RPMI8226 (cell line): ENCODE data around the gene SAYSD1.
A peak's percentile ranks its signal among the peaks of the same experiment; 100 is the strongest.
"Not testable (repeated sequence)": the region's sequence is repeated elsewhere in the genome, so short reads cannot be mapped to it uniquely, and the experiment has no call there.

Experiments
- DNase-seq: peaks from one replicate; pipeline ENCODE4 v3.0.0-alpha.2; 2015

Gene SAYSD1, protein sequence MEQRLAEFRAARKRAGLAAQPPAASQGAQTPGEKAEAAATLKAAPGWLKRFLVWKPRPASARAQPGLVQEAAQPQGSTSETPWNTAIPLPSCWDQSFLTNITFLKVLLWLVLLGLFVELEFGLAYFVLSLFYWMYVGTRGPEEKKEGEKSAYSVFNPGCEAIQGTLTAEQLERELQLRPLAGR

DNA sequence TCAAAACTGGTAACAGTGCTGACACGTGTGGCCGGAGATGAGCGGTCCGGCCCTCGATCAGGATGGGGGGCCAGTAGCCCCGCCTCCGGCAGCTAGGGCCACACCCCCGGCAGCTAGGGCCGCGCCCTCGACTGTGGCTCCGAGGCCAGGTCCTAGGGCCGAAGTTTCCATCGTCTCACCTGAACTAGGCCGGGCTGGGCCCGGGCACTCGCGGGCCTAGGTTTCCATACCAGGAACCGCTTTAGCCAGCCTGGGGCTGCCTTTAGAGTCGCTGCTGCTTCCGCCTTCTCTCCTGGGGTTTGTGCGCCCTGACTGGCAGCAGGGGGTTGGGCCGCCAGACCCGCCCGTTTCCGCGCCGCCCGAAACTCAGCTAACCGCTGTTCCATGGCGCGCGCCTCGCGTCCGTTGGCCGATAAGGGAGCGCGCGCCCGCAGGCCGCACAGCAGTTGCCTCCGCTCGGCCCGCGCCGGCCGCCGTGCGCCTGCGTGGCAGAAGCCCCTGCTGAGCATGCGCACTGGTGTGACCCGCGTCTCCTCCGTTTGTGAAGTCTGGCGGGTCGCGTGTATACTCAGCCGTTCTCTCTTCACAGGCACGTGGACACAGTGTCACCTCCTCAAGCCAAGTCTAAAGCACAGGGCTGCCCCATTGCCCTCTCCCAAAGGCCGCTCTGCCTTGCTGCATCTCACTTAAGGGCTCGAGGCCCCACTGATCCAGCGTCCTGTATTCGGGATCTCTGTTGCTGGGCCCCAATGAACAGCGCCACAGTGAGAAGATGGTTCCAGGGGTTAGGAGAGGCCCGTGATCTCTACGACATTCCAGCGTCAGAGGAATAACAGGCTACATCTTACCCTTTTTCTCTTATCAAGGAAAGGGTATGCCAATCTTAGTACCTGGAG is at the start of gene SAYSD1:
TSS of gene SAYSD1 (minus strand) at position 483 of the 896 bp plus-strand sequence. CDS start at position 386, 97 bp downstream.
- DNase-seq = peak; percentile 93

DNA sequence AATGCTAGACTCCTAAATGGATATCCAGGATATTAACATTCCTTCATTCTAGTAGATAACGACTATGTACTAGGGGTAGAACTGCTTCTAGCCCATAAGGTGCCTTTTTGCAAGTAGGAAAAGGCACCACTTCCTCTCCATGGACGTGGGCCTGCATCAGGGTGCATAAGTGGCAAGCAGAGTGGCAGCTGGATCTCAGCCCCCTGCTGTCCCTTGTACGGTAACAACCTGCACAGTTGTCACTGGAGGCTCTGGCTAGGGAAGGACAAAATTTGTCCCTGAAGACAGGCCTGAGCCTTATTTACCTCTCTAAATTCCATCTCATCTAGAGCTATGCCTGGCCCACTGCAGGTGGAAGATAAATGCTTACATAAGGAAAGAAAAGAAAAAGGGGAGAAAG is 42.5 kb upstream of the SAYSD1 start:
- no peak for DNase-seq

DNA sequence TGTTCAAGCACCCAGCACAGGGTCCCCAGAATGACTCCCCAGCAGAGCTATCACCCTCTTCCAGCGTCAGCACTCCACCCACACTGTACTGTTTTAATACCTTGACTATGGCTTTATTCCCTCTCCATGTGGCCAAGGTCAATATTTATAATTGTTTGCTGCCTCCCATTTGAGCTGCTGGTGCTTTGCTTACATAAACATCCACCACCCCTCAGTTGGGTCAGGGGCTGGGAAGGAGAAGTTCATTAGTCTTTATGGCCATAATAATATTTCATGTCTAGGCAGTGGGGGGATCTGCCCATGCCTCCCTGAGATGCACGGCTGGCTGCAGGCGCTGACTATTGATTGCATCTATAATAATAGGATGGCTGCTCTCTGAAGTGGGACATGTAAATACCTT is 41.8 kb upstream of the SAYSD1 start:
- no peak for DNase-seq

DNA sequence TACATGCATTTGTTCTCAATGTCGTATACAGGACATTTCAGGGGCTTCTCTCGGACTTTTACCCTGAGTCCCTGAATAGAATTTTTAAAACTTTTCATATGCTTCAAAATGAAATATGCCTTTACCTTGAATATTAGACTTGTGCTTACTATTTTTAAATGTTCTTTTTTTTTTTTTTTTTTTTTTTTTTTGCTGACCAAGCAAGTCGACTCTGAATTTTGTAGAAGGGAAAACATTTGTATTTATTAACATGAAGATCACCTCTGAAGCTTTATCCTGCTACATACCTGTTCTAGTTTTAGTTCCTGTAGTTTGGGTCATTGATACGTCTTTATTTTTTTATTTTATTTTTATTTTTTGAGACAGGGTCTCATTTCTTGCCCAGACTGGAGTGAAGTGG is 39.7 kb upstream of the SAYSD1 start:
- no peak for DNase-seq

DNA sequence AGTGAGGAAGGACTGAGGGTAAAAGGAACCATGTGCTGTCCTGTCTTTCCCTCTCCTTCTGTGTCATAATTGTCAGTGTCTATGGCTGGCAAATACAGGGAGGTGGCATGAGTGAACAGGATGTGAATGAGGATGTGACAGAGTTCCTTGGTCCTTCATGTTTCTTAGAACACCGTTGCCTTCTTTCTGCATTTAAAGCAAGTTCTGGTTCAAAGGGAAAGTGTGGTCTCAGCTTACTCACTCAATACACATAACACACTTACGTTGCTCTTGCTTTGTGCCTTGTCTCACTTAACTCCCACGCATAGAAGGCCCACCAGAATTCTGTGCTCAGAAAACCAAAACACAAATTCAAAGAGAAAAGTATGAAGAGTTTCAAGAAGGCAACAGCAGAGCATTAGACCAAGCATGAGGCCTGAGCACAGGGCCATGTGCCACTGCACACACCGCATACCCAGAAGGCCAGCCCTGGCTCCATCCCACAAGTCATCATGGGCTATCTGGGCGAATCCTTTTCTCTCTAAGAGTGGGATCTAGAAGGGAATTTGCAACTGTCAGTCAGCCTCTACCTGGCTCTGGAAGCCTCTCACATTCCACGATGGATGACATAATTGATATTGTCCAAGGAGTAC is 38.9 kb upstream of the SAYSD1 start:
- no peak for DNase-seq

DNA sequence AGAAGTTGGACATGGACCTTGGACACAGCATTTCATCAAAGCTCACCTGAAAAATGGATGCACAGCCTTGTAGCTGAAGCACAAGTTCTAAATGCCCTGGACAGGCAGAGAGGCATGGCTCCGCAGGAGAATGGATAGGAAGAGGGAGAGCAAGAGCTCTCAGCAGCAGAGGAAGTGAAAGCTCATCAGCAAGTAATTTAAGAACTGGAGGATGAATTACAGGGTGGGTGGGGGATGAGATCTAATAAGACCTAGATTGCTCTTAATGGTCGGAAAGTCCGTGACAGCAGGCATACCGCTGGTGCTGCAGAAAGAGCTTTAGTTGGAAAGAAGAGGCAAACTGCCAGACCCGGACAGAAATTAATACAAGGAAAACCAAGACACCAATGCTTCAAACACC is 37.3 kb upstream of the SAYSD1 start:
- no peak for DNase-seq

DNA sequence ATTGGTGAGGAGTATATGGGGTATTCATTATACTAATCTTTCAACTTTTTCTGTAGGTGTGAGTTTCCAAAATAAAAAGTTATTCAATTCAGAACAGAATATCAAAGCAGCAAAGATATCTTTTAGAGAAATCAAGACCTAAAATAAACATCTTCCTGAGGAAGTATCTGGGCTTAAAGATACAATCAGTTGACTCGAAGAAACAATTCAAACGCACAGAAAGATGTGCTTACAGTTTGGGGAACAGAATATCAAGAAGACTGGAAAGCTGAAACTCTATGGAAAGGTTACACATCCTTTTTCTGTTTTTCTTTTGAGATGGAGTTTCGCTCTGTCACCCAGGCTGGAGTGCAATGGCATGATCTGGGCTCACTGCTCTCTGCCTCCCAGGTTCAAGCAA is 36.2 kb upstream of the SAYSD1 start:
- no peak for DNase-seq

DNA sequence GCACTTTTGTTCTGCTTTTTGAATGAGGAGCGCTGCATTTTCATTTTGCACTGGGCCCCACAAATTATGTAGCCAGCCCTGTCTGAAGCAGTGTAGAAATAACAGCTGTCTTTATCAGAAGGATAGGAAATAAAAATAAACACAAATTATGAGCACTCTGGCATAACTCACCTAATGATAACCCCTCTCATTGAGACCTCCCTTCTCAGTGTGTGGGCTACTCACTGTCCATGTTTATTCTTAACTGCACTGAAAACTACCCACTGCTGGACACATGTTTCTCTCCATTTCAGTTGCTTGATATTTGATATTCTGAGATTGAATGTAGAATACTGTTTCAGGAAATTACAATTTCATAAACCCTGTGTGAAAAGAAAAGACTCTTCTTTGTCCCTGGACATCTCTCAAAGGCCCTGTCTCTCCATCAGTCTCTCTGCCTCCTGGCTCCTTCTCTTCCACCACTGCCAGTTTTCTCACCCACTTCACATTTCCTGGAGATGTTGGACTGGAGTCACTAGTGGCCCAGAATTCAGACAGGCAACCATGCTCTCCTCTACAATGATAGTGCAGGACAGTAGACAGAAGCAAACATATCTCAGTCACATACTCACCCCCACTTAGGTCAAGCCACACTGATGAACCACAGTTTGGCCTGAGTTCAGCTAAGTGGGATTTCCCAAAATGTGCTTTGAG is 29.6 kb upstream of the SAYSD1 start:
- DNase-seq = no peak

DNA sequence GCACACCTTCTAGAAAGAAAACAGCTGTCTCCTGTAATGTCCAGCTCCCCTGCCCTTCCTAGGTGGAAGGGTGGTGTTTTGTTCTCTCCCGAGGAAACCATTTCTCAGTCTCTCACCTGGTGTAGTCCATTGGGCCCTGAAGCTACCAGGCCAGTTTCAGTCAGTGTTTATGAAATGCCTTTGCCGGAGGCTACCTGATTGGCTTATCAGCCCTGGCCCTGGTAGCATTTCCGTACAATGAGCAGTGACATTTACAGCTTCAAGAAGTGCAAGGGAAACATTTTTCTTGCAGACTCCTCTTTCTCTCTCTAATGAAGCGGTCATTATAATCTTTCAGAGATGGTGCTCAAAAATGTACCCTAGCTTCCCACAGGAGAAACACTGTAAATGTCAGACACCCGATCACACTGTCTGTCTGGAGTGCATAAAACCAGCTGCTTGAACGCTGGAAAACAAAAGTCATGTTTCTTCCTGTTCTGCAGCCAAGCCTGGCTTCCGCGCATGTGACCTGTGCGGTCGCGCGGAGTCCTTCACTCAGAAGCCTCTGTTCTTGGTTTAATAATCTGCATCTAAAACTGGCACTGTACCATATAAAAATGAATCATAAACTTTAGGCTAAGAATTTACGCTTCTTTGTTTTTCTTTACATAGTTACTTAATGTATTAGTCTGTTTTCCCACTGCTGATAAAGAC is 28.4 kb upstream of the SAYSD1 start:
- no peak for DNase-seq

DNA sequence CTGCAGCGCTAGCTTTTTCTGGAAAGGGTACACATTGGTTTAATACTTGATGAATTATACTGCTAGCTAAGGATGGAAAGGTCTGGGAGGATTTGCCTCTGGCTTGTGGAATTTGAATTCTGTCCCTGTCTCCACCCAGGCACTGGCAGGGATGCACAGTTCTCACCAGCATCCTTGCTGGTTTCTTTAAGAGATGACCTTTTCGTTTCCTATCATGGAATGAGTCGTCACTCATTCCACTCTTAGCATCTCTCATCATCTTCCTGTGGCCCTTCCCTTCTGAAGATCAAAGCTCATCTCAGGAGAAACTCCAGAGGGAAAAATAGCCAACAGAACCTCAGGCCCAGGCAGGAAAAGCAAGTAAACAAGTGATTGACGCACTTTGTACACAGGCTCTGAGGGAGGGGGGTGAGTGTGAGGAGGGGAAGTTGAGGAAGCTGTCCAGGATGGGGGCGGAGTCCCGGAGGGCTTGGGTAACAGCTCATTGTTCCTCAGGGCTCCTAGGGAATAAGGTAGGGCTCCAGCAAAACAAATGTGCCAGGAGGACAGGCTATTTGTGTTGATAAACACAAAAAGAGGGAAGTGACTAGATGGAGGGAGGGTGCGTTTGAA is 25.7 kb upstream of the SAYSD1 start:
- no peak for DNase-seq

DNA sequence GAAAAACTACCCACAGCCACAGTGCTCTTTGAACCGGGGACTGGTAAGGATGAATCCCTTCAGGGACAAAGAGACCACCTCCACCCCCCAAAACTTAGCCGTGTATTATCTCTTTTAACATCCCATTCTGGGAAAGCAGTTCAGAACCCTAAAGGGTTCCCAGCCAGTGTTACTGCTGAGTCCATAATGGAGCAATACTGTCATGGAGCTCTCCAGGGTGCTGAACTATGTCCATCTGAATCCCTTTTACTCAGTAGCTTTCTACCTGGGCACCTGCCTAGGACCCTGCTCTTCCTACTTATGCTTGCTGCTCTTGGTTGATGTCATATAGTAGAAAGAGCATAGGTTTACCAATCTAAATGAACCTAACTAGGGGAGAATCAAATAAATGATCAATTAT is 22.3 kb upstream of the SAYSD1 start:
- DNase-seq = peak; percentile 71

DNA sequence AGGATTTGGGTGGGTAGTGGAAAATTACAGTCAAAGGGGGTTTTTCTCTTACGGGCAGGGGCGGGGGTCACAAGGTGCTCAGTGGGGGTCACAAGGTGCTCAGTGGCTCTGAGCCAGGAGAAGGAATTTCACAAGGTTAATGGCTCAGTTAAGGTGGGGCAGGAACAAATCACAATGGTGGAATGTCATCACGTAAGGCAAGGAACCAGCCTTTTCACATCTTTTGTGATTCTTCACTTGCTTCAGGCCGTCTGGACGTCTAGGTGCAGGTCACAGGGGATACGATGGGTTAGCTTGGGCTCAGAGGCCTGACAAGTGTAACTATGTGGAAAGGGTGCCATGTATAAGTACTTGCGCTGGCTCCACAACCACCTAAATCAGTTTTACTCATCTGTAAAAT is 21.2 kb upstream of the SAYSD1 start:
- not testable (repeated sequence) for DNase-seq

DNA sequence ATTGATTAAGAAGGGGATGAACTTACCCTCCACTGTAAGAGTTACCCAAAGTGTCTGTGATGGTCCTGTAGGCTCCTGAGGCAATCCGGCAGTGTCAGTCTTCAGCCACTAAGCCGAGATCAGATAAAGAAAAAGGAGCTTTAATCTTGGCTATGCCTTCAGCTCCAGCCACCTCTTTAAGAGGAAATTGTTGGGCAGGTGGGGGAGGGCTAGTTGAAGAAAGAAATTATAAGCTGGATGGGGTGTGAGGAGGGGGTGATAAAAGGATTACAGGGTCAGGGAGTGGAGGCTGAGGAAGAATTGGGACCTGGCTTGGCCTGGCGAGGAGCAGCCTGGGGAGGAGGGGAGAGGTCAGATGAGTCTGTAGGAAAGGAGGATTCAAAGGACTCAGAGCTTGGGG is 19.8 kb upstream of the SAYSD1 start:
- DNase-seq = not testable (repeated sequence)

DNA sequence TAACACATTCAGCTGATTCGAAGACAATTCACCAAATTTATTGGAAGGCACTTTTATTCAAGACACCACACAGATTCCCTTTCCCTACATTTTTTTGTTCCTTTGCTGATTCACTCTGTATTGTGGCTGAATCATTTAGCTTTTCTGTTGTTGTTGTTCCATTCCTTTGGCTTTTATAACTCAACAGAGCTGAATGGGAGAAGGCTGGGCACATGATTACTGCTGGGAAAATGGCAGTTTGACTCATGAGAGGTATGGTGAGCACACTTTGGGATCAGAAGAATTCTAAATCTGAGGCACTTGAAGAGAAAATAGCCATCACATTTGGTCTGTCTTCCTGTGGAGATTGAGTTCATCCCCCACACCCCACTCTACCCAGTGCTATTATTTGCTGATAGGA is 15.7 kb upstream of the SAYSD1 start:
- DNase-seq = no peak

DNA sequence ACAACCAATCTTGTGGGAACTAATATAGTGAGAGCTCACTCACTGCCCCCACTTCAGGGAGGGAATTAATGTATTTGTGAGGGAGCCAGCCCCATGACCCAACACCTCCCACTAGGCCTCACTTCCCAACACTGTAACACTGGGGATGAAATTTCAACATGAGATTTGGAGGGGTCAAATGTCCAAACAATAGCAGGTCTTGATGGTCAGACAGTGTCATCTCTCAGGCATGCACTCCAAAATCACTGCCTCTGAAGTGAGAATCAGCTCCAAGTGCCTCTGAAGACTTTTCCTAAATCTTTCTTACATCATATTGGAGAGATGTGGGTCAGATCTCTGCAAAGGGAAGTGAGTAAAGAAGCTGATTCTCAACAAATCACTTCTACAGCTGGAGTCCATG is 13.8 kb upstream of the SAYSD1 start:
- DNase-seq = no peak

DNA sequence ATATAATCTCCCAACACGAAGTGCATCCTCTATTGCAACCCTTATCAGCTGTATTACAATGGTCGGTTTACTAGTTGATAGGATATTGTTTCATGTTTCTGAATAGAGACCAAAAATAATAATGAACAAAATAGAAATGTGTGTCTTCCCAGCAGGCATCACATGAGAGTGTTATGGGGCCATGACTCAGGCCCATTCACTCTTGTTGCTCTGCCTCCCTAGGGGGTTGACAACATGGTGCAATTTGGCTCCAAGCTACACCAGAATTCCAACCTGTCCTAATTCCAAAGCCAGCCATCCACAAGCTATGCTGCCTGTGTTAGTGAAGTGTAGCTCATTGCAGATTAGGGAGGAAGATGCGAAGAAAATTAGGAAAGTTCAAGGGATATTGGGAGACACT is 13.1 kb upstream of the SAYSD1 start:
- DNase-seq = no peak

DNA sequence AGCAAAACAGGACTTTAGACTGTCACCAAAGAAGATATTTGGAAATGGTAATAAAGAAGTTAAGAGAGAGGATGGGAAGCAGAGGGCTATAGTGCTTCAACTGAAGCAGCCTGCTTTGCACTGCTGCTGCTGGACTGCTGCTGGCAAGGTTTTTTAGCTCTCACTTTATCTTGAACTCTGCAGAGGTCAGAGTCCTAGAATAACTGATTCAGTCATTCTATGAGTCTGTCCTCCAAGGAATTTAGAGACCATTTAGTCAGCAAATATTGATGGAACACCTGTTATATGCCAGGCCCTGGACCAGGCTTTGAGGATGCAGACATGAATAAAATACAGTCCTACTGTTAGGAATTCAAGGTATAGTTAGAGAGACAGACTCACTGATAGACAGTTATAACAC is 9.1 kb upstream of the SAYSD1 start:
- no peak for DNase-seq

DNA sequence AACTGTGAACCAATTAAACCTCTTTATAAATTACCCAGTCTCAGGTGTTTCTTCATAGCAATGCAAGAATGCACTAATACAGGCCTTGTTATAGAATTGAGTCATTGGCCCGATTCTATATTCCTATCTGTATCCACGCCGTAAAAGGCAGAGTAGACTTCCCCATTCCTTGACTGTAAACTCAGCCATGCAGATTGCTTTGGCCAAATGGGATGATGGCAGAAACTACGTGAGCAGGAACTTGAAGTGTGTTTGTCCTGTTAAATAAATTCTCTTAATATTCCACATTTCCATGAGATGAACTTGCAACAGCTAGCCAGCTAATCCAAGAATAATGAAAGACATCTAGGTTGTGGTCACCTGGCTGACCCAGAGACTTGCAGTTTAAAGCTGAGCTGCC is 3.9 kb upstream of the SAYSD1 start:
- DNase-seq = no peak

DNA sequence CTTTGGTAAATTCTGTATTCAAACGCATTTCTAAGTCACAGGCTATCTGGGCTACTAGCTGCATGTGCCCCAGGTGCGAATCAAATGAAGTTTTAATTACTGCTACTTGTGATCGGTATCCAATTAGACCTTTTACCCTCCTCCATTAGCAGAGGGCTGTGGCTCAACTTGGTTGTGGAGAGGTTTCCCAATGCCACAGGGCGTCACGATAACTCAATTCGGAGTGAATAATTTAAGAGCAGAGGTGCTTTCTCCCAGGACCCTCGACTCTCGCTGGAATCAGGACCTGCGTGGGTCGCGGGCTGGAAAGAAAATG is 640 bp downstream of the SAYSD1 start:
- DNase-seq = no peak

DNA sequence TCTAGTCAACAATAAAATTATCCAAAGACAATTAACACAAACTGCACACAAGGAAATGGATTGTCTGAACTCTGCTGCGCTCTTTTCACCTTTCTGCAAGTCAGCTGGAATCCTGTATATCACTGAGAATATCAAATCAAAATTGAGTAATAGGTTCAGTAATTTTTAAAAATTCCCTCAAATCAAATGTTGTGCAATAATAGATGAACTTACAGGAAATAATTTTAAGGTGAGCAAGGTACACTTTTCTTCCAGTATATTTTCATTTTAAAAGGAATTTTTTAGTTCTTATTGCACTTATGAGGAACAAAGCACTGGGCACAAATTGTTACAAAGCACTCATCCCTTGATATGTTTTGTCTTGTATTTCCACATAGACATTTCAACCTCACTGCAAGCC is 1.2 kb downstream of the SAYSD1 start:
- no peak for DNase-seq

DNA sequence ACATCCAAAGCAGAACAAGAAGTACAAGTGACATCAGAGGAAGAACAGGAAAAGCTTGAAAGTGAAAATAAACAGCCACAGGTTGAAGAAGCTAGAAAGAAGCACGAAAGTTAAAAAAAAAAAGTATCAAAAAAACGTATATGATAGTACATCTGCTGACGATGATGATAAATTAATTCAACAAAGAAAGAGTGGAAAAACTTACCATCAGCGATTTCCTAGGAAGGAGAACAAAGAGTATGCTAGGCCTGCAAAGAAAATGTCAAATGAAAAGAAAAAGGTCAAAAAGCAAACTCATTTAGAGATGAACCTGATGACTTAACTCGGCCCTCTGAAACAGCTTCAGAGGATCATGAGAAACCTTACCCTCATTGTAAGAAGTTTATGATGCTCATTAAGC is 3.7 kb downstream of the SAYSD1 start:
- DNase-seq = no peak

DNA sequence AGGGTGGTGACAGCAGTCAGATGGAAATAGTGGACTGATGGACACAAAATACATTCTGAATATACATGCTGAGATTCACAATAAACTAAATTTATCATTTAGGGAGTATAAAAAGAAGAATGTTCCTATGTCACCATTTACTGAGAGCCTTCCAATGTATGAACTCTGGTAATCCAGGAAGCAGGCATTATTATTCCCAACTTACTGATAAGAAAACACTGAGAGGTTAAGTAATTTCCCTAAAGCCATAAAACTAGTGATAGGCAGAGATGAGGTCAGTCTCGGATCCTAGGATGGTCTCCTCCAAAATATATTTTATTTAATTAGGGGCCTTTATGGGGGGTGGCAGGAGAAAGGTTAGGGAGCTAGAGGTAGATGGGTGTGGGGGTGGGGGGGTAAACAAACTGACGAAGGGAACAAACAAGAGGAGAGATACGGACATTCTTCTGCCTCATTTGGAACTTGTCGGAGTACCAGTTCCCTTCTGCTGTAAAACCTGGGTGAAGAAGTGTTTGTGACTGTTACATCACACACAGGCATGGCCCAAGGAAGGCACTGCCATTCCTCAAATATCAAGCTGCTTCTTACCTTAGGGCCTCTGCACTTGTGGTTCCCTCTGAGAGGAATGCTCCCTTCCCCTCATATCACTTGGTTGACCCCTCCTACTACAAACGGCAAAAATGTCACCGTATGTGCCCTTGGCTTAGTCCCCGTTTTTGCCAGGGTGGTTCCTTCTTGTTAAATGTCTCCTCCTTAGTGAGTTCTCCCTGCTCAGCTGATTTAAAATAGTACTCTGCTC is 6.7 kb downstream of the SAYSD1 start:
- DNase-seq = no peak
